ENCODE measurements around the gene OPRPN.

Gene OPRPN, protein sequence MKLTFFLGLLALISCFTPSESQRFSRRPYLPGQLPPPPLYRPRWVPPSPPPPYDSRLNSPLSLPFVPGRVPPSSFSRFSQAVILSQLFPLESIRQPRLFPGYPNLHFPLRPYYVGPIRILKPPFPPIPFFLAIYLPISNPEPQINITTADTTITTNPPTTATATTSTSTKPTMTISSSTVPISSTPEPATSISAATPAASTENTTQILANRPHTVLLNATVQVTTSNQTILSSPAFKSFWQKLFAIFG

DNA sequence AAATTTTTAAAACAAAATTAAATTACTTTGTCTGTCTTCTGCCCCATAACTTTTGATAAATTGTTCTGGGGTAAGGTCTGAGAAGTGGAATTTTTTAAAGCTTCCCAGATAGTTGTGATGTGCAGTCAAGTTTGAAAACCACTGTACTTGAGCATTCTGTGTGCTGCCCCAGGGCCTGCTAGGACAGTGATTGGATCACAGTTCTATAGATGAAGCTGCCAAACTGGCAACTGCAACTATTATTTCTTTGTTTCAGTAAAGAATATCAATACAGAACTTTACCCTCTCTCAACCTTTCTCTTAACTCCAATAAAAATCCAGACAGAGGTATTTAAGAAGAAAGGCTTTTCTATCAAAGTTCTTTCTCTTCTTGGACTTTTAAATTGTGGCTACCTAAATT lies at the start of gene OPRPN:
Gene OPRPN, plus strand, starts transcription at position 361 of the 400 bp plus-strand sequence. CDS start 1,346 bp downstream, outside the sequence.
- no peak for DNase-seq (ENCODE audit: low read depth)

GRCh38 chr4:70356185-70356584 lies 41.6 kb upstream of the OPRPN start:
- DNase-seq (ENCODE audit: low read depth), result no peak

GRCh38 chr4:70359115-70359661 lies 38.6 kb upstream of the OPRPN start:
- no peak for DNase-seq (ENCODE audit: low read depth)

- DNase-seq (ENCODE audit: low read depth), result no peak
Observed at GRCh38 chr4:70360460-70360859, 37.3 kb upstream of the OPRPN start, which contains the start of gene SMR3A. TSS of gene SMR3A (plus strand) at chr4:70360760. CDS start at chr4:70362116, 1,356 bp downstream.

GRCh38 chr4:70364002-70364401 lies 33.7 kb upstream of the OPRPN start:
- DNase-seq (ENCODE audit: low read depth), result no peak

DNA sequence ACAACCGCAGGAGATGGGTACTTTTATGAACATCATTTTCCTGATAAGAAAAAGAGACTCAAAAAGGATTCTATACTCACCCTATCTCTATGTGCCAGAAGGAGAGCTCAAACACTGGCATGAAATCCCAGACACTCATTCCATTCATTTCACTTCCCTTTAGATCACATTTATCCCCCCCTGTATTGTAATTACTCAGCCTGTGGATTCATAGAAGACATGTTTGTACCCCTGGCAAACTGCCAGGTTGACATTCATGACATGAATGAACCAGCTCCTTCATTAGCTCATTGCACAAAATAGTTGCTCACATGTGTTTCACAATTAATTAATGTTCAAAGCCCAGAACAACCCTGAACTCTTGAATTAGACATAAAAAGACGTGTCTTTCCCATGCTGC lies 32.3 kb upstream of the OPRPN start:
- DNase-seq (ENCODE audit: low read depth), result no peak

DNA sequence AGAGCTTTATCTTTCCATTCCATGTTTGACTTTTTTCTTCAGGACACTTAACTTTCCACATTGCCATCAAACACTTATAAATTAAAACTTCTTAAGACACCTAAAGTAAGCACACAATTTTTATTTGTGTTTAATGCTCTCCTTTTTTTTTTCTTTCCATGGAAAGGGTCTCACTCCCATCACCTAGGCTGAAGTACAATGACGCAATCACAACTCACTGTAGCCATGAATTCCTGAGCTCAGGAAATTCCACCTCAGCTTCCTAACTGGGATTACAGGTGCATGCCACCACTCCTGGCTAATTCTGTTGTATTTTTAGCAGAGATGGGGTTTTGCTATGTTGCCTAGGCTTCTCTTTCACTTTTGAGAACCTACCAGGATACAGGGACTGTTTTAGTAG lies 29.9 kb upstream of the OPRPN start:
- DNase-seq (ENCODE audit: low read depth), result no peak

DNA sequence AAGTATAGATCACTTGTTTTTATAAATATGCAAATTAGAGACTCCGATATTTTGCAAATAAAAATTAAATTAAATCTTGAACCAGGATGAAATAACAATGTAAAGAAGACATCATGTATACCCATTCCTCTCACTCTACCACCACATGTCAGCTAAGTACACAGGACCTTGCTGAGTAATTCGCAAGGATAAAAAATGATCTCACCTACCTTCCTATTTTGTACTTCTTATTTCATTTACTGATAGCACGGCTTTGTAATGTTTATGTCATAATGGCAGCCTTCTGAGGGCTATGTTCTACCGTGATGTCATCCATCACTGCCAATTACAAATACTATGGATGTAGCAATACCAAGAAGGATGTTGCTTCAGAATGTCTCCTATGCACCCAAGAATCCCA lies 25.8 kb upstream of the OPRPN start:
- no peak for DNase-seq (ENCODE audit: low read depth)

- no peak for DNase-seq (ENCODE audit: low read depth)
Observed at GRCh38 chr4:70372760-70373159, 25.0 kb upstream of the OPRPN start.

- no peak for DNase-seq (ENCODE audit: low read depth)
Observed at GRCh38 chr4:70380578-70380977, 17.2 kb upstream of the OPRPN start.

GRCh38 chr4:70382691-70383181 lies 15.0 kb upstream of the OPRPN start, which contains the start of gene SMR3B:
TSS of gene SMR3B (plus strand) at chr4:70383131. CDS start at chr4:70384511, 1,380 bp downstream.
- DNase-seq (ENCODE audit: low read depth), result no peak

GRCh38 chr4:70392057-70392776 lies 5.5 kb upstream of the OPRPN start:
- no peak for DNase-seq (ENCODE audit: low read depth)

- no peak for DNase-seq (ENCODE audit: low read depth)
Observed at GRCh38 chr4:70399319-70399718, 1.6 kb downstream of the OPRPN start.

GRCh38 chr4:70402762-70403161 lies 5.0 kb downstream of the OPRPN start:
- DNase-seq (ENCODE audit: low read depth), result no peak

GRCh38 chr4:70405765-70406164 lies 8.0 kb downstream of the OPRPN start:
- DNase-seq (ENCODE audit: low read depth), result no peak

GRCh38 chr4:70425306-70425705 lies 27.6 kb downstream of the OPRPN start:
- DNase-seq (ENCODE audit: low read depth), result no peak

- no peak for DNase-seq (ENCODE audit: low read depth)
Observed at GRCh38 chr4:70426789-70427188, 29.0 kb downstream of the OPRPN start.

- DNase-seq (ENCODE audit: low read depth), result no peak
Observed at GRCh38 chr4:70437197-70437596, 39.5 kb downstream of the OPRPN start.

DNA sequence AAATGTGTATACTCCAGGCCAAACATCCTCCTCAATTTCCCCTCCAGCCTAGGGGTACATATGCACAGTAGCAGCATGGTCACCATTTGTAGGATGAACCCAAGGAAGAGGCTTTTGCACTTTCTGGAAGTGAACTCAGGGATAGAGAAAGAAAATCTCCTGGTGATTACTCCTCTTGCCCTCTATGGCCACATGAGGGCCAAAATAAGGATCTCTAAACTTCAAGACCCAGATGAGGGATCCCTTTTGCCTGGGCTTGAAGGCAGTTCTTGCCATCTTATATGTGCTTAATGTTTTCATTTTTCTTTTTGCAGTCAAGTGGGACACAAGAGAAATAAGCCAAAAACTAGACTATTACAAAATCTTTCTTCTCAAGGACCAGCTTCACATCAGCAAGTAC lies 44.7 kb downstream of the OPRPN start:
- DNase-seq (ENCODE audit: low read depth), result no peak

DNA sequence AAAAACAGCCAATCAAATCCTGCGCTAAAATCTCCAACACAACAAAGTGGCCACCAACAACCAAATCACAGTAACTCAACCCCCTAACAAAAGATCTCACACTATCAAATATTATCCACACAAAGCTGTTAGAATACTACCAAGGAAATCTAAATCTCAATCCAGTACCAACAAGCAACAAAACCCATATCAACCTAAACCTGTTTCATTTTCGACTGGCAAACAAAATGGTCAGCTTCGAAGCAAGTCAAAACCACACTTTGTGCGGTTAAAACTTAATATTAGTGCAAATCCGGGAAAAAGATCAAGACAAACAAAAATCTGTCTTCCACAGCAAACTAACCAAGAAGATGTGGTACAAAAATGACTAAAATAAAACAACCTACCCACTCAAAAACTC lies 45.6 kb downstream of the OPRPN start:
- DNase-seq (ENCODE audit: low read depth), result no peak

GRCh38 chr4:70449220-70449619 lies 51.5 kb downstream of the OPRPN start:
- no peak for DNase-seq (ENCODE audit: low read depth)

- no peak for DNase-seq (ENCODE audit: low read depth)
Observed at GRCh38 chr4:70452946-70453345, 55.2 kb downstream of the OPRPN start.
